GM12878 (cell line): ENCODE data around the gene FBXL17. TPM values are rescaled to one million over a fixed set of nuclear protein-coding genes. Genes with fewer than 3 reads are reported as not detected.

Experiments
- ATAC-seq: fragments of 200-7000 bp; cut with Tn5 transposase; 3 replicates; pipeline ENCODE4 v1.9.1; 2020; ENCODE audit warnings: mild to moderate bottlenecking, moderate library complexity
- BruUV-seq: library from RNA; stranded (reverse); fragments of 400-500 nt; replicated peaks from 2 replicates; lab custom pipeline; 2021; lab: Mats Ljungman, UMichigan
- CTCF ChIA-PET: fragments of 300-600 bp; sonication (Branson Sonifier 250); formaldehyde crosslinking; extraction: SDS; loops from one replicate; lab custom pipeline; 2021; ENCODE audit warnings: inconsistent platforms; lab: Yijun Ruan, JAX
- POLR2A ChIA-PET: fragments of 350-600 bp; formaldehyde crosslinking; extraction: SDS; loops from one replicate; lab custom pipeline; 2021; ENCODE audit warnings: inconsistent platforms; lab: Charles Lee
- RAD21 ChIA-PET: fragments of 300-600 bp; sonication (Branson Sonifier 250); formaldehyde crosslinking; loops from one replicate; lab custom pipeline; 2023; ENCODE audit warnings: antibody characterized with exemption; ENCODE audit not compliant: unreplicated experiment; lab: Charles Lee
- SMC1A ChIA-PET: fragments of 300-600 bp; sonication (Branson Sonifier 250); formaldehyde crosslinking; loops from one replicate; lab custom pipeline; 2023; ENCODE audit not compliant: unreplicated experiment, uncharacterized antibody; lab: Charles Lee
- DNase-seq: peaks from one replicate; pipeline ENCODE4 v3.0.0-alpha.2; 2011; ENCODE audit warnings: low read depth, low spot score
- FAIRE-seq: peaks from 3 replicates; lab custom pipeline; 2011; peaks lifted over from hg19 to GRCh38; lab: Jason Lieb, UNC
- H2AFZ ChIP-seq: 2 replicates; pipeline ENCODE4 v1.6.0; 2011; ENCODE audit warnings: low read depth, low read length, control low read depth; ENCODE audit not compliant: control insufficient read depth
- H3K27ac ChIP-seq: 2 replicates; pipeline ENCODE4 v1.5.1; 2011; ENCODE audit warnings: control low read depth; ENCODE audit not compliant: control insufficient read depth, insufficient read depth
- H3K27me3 ChIP-seq, 2 experiments: replicated peaks in 1 of 2; 2 replicates each; pipeline versions ENCODE4 v1.6.0 to v1.6.1; 2011; ENCODE audit warnings: low read length in 1 of 2; ENCODE audit not compliant: control insufficient read depth in 2 of 2, insufficient read depth in 2 of 2
- H3K36me3 ChIP-seq, 2 experiments: 2 replicates each; pipeline ENCODE4 v1.5.1; 2011; ENCODE audit warnings: low read length in 1 of 2; ENCODE audit not compliant: control insufficient read depth in 2 of 2, insufficient read depth in 2 of 2
- H3K4me1 ChIP-seq: 2 replicates; pipeline ENCODE4 v1.6.1; 2011; ENCODE audit warnings: mild to moderate bottlenecking, low read length, moderate library complexity, mixed read lengths; ENCODE audit not compliant: control insufficient read depth, insufficient read depth
- H3K4me2 ChIP-seq: 2 replicates; pipeline ENCODE4 v1.6.0; 2011; ENCODE audit warnings: control low read depth; ENCODE audit not compliant: control insufficient read depth, insufficient read depth
- H3K4me3 ChIP-seq: fragments of 200-600 bp; sonication (generic); 2 replicates; pipeline ENCODE4 v1.5.1; 2016
- H3K79me2 ChIP-seq: 2 replicates; pipeline ENCODE4 v1.6.0; 2011; ENCODE audit warnings: low read length; ENCODE audit not compliant: control insufficient read depth, insufficient read depth
- H3K9ac ChIP-seq: 2 replicates; pipeline ENCODE4 v1.8.0; 2011; ENCODE audit warnings: low read length, control low read depth, mixed read lengths; ENCODE audit not compliant: control insufficient read depth, insufficient read depth
- H3K9me3 ChIP-seq: replicated peaks from 3 replicates; pipeline ENCODE4 v1.5.1; 2011; ENCODE audit warnings: mild to moderate bottlenecking, low read length; ENCODE audit not compliant: control insufficient read depth, insufficient read depth
- H4K20me1 ChIP-seq: 2 replicates; pipeline ENCODE4 v1.6.0; 2011; ENCODE audit not compliant: control insufficient read depth, insufficient read depth
- IRF3 ChIP-seq: fragments of 450-650 bp; IDR thresholded peaks from 2 replicates; pipeline ENCODE4 v1.6.1; 2014; ENCODE audit warnings: mild to moderate bottlenecking
- MEF2B ChIP-seq: fragments of 450-650 bp; IDR thresholded peaks from 2 replicates; pipeline ENCODE4 v1.6.1; 2018; ENCODE audit warnings: mild to moderate bottlenecking, moderate library complexity; ENCODE audit not compliant: partially characterized antibody, poor library complexity, severe bottlenecking
- PKNOX1 ChIP-seq: fragments of 450-650 bp; IDR thresholded peaks from 2 replicates; pipeline ENCODE4 v1.6.1; 2016; ENCODE audit warnings: mild to moderate bottlenecking
- POLR2AphosphoS5 ChIP-seq: IDR thresholded peaks from 2 replicates; pipeline ENCODE4 v1.6.1; 2011; ENCODE audit warnings: mild to moderate bottlenecking, low read length, inconsistent platforms
- WGBS: methylation state at CpG from one replicate; pipeline ENCODE4 v1.1.6; 2016; ENCODE audit warnings: low lambda C conversion rate; ENCODE audit not compliant: insufficient replicate concordance, insufficient coverage; ENCODE audit errors: missing lambda C conversion rate; 5-methylcytosine and 5-hydroxymethylcytosine counted together
- in situ Hi-C: fragments of 300-500 bp; cut with MboI; formaldehyde crosslinking; loops from 9 replicates; pipeline ENCODE4 v1.14.3; 2018; ENCODE audit warnings: mixed read lengths
- intact Hi-C: fragments of 100-400 bp; cut with micrococcal nuclease; formaldehyde crosslinking; loops from one replicate; pipeline ENCODE4 v1.14.2; 2022; ENCODE audit not compliant: unreplicated experiment
- polyA plus RNA-seq, 11 experiments: library from polyadenylated mRNA; depleted of rRNA in 4 of 11; unstranded in 6 of 11; stranded (reverse) in 5 of 11; fragments of >200 nt; fragmentation: Nextera tagmentation in 4 of 11; fragmentation: Illumina TruSeq in 1 of 11; extraction: Ambion mirVana in 4 of 11; extraction: Trizol in 1 of 11; gene quantifications; 1 replicate in 1 of 11; 2 replicates in 10 of 11; pipeline versions ENCODE4 v1.2.1 to v1.2.3, GENCODE V29; 2011 to 2016; ENCODE audit warnings: inconsistent platforms in 2 of 11, missing spikeins in 2 of 11, low read depth in 1 of 11
- total RNA-seq, 4 experiments: library from RNA; depleted of rRNA in 3 of 4; stranded (reverse); fragments of >200 nt in 3 of 4; fragmentation: Illumina TruSeq in 1 of 4; extraction: Trizol in 1 of 4; gene quantifications; 2 replicates each; pipeline versions ENCODE4 v1.2.1 to v1.2.3, GENCODE V29; 2013 to 2021

The FBXL17 gene
- total and polyA plus RNA-seq, 10 of the 15 experiments (the other 5 are each of a cell fraction or from before 2014, with no cell fraction given), result 0.88 to 9.0 (median 4.4) TPM

- intact Hi-C loops, result no loop called here
- POLR2A ChIA-PET, result no interaction called here
- H3K27ac ChIP-seq, result no peak overlapping the region
- no peaks in the 10 kb centered on the region for H4K20me1 ChIP-seq
- CTCF ChIA-PET, result no interaction called here
- SMC1A ChIA-PET, result interaction anchor here (0.7 to 2.1 kb wide), 2 partner anchors 11 to 229 kb away, joined by 3 to 7 read pairs; no protein-coding TSS in a partner anchor
- DNase-seq, result no peak
- H3K79me2 ChIP-seq, result no peaks in the 10 kb centered on the region
- no peak for ATAC-seq
- no peak for FAIRE-seq
- RAD21 ChIA-PET, result interaction anchor here (0.6 kb wide), 1 partner anchor 275 kb away, joined by 3 read pairs; no protein-coding TSS in a partner anchor
- TF ChIP-seq IRF3 (no peak), PKNOX1 (no peak), POLR2AphosphoS5 (no peak), MEF2B (no peak)
- H2AFZ ChIP-seq, result no peak overlapping the region
- in situ Hi-C loops, result no loop called here
- BruUV-seq, result no TSS peak
- no peaks in the 10 kb centered on the region; the same call in 2 of the 3 replicates for H3K9me3 ChIP-seq
- H3K4me3 ChIP-seq, result no peak overlapping the region
- H3K9ac ChIP-seq, result no peak overlapping the region
- no peaks in the 10 kb centered on the region for H3K36me3 ChIP-seq
- no peaks in the 10 kb centered on the region for H3K27me3 ChIP-seq
- no peaks in the 10 kb centered on the region; the same call in 1 of the 2 replicates for H3K4me1 ChIP-seq
- WGBS, result 96% methylated on average over 2 of the region's 2 CpGs
- H3K4me2 ChIP-seq, result no peak overlapping the region
Measured at GRCh38 chr5:107993341-107993740, 388.6 kb downstream of the FBXL17 start.
